GM20431 (cell line): ENCODE measurements around the gene PDE10A.
"Not testable (repeated sequence)": the region's sequence is repeated elsewhere in the genome, so short reads cannot be mapped to it uniquely, and the experiment has no call there.

Experiments
- in situ Hi-C: fragments of 300-500 bp; cut with MseI, MboI; formaldehyde crosslinking; loops from one replicate; pipeline ENCODE4 v1.15.0; 2020; ENCODE audit warnings: low sequenced_read_pairs; ENCODE audit not compliant: unreplicated experiment

Gene PDE10A

GRCh38 chr6:165599596-165600487 is 63.2 kb downstream of the PDE10A start:
- in situ Hi-C loops: no loop called here

- in situ Hi-C loops: no loop called here
Observed at GRCh38 chr6:165599121-165599520, 63.9 kb downstream of the PDE10A start.

GRCh38 chr6:165597821-165598220 is 65.2 kb downstream of the PDE10A start:
- in situ Hi-C loops: no loop called here

DNA sequence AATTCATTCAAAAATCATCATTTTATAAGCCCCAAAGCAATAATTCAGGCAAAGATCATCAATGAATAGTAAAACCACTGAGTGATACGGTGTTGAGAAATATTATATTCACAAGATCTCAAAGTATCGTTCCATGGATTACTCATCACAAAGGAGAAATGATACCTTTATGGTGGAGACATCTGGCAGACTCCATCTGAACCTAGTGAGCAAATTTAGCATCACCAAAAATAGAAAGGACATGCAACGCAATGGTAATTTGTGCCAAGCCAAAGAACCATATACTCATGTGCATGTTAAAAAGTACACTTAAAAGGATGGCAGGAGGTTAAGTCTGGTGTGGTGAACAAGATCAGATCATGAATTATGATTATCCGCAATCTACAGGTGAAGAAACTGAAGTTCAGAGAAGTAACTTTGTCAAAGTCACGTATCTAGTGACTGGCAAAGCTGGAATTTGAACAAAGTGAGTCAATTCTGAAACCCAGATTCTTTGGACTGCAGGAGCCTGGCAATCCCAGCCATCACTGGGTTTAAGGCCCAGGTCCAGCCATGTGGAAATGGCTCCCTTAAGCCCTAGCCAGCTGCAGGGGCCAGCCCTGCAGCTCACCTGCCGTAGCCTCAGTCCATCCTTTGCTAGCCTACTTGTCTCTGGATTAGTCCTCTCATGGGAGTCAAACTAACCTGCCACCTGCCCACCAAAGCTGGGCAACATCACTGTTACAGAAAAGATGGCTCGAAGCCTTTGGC is 68.3 kb downstream of the PDE10A start:
- in situ Hi-C loops: no loop called here

DNA sequence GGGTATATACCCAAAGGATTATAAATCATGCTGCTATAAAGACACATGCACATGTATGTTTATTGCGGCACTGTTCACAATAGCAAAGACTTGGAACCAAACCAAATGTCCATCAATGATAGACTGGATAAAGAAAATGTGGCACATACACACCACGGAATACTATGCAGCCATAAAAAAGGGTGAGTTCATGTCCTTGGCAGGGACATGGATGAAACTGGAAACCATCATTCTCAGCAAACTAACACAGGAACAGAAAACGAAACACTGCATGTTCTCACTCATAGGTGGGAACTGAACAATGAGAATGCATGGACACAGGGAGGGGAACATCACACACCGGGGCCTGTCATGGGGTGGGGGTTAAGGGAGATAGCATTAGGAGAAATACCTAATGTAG is 70.1 kb downstream of the PDE10A start:
- in situ Hi-C loops: not testable (repeated sequence)

DNA sequence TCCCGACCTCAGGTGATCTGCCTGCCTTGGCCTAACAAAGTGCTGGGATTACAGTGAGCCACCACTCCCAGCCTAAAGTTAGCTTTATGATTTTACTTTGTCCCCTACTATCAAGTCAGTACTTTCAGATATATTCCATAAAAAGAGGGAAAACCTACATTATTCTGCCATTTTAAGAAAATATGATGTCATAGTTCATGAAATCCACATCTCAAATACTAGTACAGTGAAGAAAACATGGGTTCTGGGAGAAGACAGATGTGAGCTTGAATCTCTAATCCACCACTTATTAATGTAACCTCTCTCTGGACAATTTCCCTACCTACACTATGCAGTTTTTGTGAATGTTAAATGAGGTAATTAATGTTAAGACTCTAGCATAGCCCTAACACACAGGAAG is 74.5 kb downstream of the PDE10A start:
- in situ Hi-C loops: no loop called here

DNA sequence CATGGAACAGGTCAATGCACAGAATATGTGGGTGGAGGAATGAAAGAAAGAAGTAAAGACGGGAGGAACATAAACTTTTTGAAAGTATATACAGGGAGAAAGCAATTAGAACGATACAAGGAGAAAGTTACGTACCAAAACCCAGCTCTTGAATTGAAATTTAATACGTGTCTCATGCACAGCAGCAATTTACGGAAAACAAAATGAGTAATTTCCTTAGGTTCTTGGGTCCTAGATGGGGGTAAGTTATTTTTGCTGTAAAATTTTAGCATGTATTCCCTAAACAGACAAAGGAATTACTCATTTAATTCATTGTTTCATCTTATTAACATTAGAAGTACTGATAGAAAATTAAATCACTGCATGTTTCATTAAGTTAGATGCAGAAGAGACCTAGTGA is 75.8 kb downstream of the PDE10A start:
- in situ Hi-C loops: no loop called here

- in situ Hi-C loops: no loop called here
Observed at GRCh38 chr6:165586706-165587105, 76.3 kb downstream of the PDE10A start.

DNA sequence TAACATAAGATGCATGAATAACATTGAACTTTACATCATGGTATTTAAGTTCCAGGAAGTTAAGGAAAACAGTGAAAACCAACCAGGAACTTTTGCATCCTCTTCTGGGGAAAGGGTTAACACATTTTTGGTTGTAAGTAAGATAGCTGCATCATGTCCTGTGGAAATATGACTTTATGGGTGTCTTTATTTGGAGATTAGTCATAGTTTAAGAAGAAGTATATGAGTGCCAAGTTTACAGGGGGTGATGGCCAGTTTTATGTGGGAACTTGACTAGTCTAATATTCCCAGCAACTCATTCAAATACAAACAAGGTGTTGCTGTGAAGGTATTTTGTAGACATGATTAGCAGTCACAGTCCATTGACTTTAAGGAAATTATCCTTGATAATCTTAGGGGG is 78.0 kb downstream of the PDE10A start:
- in situ Hi-C loops: no loop called here

DNA sequence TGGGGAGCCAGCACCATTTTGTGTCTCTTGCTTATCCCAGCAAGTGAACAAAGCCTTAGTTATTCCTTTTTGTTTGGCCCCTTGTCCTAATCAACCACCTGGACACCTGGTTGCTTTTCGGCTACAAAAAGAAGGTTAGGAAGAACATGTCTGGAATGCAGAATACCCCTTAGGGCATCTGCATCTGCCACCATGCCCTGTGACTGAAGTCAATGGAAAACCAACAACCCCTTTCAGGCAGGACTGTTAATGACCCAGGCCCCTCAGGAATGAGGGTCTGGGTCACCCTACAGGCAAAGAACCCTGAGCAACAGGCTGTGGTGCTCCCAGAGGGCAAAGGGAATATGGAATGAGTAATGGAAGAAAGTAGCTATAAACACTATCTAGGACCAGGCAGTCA is 78.5 kb downstream of the PDE10A start:
- in situ Hi-C loops: no loop called here

DNA sequence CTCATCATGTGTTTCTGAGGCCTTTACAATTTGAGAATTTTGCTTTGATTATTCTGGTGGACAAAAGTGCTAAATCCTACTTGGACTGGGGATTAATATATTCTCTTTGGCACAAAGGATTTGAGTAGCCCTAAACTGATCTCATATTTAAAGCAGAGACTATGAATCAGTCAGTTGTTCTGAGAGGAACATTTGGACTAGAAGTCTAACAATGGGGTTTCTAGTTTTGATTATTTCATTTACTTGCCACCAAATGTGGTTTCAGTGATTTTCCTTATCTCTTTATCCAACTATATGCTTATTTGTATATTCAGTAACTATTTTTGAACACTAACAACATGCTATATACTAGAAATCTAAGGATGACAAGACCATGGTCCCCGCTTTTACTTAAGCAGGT is 81.4 kb downstream of the PDE10A start:
- in situ Hi-C loops: no loop called here

DNA sequence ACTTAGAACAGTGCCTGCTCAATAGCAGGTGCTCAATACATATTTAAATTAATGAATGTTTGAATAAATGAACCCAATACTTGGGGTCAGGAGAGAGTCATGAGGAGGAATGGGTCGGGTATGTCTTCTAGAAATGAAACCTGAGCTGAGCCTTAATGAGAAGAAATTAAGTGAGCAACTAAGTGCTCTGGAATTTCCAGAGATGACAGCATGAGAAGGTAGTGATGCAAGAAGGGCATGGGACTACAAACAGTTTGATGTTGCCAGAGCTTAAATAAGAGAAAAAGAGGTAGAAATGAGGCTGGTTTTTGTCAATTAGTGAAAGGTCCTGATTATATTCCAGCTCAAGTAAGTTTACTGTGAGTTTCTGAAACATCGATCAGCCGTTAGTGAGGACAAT is 82.9 kb downstream of the PDE10A start:
- in situ Hi-C loops: no loop called here

DNA sequence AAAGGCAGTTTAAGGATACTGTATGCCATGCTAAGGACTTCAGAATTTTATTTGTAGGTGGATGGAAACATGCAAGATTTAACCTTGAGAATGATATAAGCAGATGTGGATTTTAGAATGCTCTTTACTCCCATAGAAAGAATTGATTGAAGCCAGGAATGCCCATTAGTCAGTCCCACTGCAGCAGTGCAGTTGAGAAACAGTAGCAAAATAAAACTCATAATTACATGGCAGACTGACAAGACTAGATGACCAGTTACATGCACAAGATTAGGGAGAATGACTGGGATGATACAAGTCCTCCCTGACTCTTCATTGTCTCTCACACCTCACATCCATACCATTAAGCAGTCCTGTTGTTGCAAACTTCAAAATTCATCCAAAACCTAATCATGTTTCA is 83.9 kb downstream of the PDE10A start:
- in situ Hi-C loops: no loop called here

GRCh38 chr6:165577556-165577955 is 85.5 kb downstream of the PDE10A start:
- in situ Hi-C loops: no loop called here

DNA sequence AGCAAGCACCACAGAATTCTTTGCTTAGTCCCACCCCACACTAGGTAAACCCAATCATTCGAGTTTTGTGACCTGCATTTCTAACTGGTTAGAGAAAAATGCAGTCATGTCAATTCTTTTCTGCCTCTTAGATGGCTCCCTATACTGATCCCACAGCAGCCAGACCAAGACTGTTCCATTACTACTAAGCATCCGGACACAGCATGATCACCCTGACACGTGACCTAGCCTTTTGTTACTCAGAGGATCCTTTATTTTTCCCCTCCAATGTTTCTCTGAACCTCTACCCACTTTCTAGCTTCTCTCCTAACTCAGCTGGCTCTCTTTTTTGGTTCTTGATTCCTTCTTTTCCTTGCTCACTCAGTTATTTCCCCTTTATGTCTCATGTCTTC is 87.9 kb downstream of the PDE10A start:
- in situ Hi-C loops: no loop called here

DNA sequence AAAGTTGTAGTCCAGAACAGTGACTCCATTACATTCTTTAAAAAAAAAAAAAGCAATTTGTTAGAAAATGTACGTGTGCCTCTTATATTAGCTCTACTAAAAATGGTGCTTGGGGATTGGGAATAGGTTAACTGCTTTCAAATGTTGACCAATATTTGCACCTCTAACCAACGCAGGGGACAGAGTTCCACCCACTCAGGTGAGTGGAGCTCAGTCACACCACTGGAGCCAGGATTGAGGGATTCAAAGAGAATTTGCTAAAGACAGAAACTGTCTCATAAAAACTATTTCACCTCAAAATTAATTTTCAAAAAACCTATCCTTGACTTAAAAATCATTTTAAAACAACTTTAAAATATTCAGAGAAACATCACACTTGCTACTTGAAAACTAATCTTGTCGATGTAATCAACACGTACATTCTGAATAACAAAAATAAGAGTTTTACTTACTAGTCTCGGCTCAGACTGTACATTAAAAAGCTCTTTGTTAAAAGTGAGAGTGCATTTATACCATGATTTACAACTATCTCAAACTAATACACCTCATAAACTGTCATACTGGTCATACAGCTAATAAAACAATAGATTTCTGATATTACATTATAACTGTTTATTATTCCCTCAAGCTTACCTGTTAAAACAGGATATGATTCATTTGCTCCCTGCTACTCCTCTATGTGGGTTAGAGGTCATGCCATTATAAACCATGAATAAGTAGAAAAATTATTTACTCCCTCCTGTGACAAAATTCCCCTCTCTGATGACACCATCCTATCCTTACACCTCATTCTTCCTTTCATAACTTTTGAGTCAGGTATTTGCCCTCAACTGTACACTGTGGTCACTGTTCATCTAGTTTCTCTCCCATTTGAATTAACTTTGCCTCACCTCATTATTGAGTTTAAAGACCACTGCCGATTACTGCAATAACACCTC is 88.6 kb downstream of the PDE10A start:
- in situ Hi-C loops: no loop called here

- in situ Hi-C loops: no loop called here
Observed at GRCh38 chr6:165573671-165574070, 89.4 kb downstream of the PDE10A start.

DNA sequence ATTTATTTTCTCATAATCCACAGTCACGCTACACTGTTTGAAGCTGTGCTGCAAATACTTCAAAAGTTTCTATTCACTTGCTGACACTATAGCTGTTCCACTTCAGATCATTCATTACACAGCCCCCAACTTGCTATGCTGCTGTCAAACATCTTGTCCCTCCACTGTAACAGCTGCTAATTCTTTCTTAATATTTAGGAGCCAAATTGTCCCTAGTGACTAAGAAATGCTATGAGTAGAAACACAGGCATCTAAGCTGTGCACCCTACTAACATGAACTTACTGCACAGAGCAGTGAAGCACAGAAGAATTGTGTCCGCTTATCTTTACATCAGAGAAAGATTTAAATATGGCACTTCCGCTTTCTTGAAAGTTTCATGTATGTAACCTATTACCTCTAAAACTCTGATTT is 91.3 kb downstream of the PDE10A start:
- in situ Hi-C loops: no loop called here

DNA sequence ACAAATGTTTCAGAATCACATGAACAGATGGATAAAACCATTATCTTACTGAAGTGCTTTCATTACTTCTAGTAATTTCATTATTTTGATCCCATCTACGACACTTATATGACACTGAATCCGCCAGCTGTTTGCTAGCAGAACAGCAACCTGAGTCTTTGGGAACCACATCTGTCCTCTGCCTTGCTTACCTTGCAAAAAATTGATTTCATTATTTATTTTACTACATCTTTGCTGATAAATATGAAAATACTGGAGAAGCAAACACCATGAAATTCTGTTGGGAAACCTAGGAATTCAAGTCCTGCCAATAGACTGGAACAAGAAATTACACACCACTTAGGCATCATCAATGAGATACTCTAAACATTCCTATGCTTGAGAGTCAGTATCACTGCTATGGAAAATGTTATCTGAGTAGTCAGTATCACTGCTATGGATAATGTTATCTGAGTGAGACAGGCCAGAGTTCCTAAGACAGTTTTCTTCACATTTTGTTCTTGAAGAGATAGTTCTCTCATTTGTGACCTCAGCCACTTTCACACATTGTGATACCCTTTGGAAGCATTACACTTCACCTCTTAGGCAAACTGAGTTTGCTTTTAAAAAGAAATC is 91.9 kb downstream of the PDE10A start:
- in situ Hi-C loops: no loop called here

DNA sequence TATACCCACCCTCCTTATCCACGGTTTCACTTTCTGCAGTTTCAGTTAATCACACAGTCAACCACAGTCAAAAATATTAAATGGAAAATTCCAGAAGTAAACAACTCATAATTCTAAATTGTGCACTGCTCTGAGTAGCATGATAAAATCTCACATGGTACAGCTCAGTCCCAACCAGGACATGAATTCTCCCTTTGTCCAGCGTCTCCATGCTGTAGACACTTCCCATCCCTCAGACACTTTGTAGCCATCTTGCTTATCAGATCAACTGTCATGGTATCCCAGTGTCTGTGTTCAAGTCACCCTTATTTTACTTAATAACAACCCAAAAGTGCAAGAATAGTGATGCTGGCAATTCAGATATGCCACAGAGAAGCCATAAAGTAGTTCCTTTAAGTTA is 94.7 kb downstream of the PDE10A start:
- in situ Hi-C loops: no loop called here
